Gastroesophageal sphincter (tissue), 4 donors: Measurements from ENCODE around the gene SALL1. TPM values are rescaled to one million over a fixed set of nuclear protein-coding genes. Genes with fewer than 3 reads are reported as not detected.

Experiments
- ATAC-seq: fragments of 150-250 bp; one replicate; pipeline ENCODE4 v1.9.1; 2016; ENCODE audit warnings: mild to moderate bottlenecking, moderate library complexity
- H3K27ac ChIP-seq, 4 donors: fragments of 200-600 bp; sonication (generic) in 3 of 4; 1 replicate in 3 of 4; 2 replicates in 1 of 4; pipeline ENCODE4 v1.5.1; 2016 to 2019
- H3K27me3 ChIP-seq: fragments of 200-600 bp; sonication (generic); one replicate; pipeline ENCODE4 v1.5.1; 2019
- H3K36me3 ChIP-seq, 2 donors: fragments of 200-600 bp; sonication (generic); one replicate each; pipeline ENCODE4 v1.5.1; 2019; ENCODE audit warnings: control low read depth in 1 of 2
- H3K4me1 ChIP-seq, 3 donors: fragments of 200-600 bp; sonication (generic); 1 replicate in 2 of 3; 2 replicates in 1 of 3; pipeline ENCODE4 v1.5.1; 2016 to 2019; ENCODE audit warnings: control low read depth in 2 of 3
- H3K4me3 ChIP-seq, 2 donors: fragments of 200-600 bp; sonication (generic); one replicate each; pipeline ENCODE4 v1.5.1; 2019; ENCODE audit warnings: mild to moderate bottlenecking in 1 of 2, moderate library complexity in 1 of 2
- H3K9me3 ChIP-seq, 3 donors: fragments of 200-600 bp; sonication (generic); one replicate each; pipeline ENCODE4 v1.5.1; 2017 to 2019; ENCODE audit warnings: control low read depth in 2 of 3
- CTCF ChIP-seq, 4 experiments: fragments of 200-600 bp in 2 of 4; fragments of 450-650 bp in 2 of 4; sonication (generic) in 1 of 4; IDR thresholded peaks; one replicate each; pipeline ENCODE4 v1.5.1; 2017 to 2019; ENCODE audit warnings: antibody characterized with exemption in 4 of 4, mild to moderate bottlenecking in 2 of 4, moderate library complexity in 2 of 4
- EP300 ChIP-seq: sonication (generic); formaldehyde crosslinking; IDR thresholded peaks from one replicate; pipeline ENCODE4 v1.6.1; 2017; ENCODE audit warnings: antibody characterized with exemption, mild to moderate bottlenecking
- POLR2A ChIP-seq, 2 donors: fragments of 450-650 bp; IDR thresholded peaks; one replicate each; pipeline ENCODE4 v1.6.1; 2017; ENCODE audit warnings: antibody characterized with exemption in 2 of 2, mild to moderate bottlenecking in 2 of 2, moderate library complexity in 1 of 2
- POLR2AphosphoS5 ChIP-seq: sonication (generic); formaldehyde crosslinking; IDR thresholded peaks from one replicate; pipeline ENCODE4 v1.6.1; 2017; ENCODE audit warnings: antibody characterized with exemption
- WGBS, 2 donors: methylation state at CpG; one replicate each; pipeline ENCODE4 v1.1.5; 2018; ENCODE audit warnings: low coverage in 1 of 2; 5-methylcytosine and 5-hydroxymethylcytosine counted together
- total RNA-seq, 4 donors: library from RNA; depleted of rRNA; stranded (reverse); fragments of >200 nt; gene quantifications; one replicate each; pipeline ENCODE4 v1.1.0, GENCODE V29; 2016

Gene SALL1
- total RNA-seq, 4 donors from 2014 or later, result not detected

GRCh38 chr16:51168755-51169154 lies 17.7 kb upstream of the SALL1 start:
- TF ChIP-seq CTCF (IDR thresholded peaks at IDR 0.05) (no peak), POLR2AphosphoS5 (no peak), POLR2A (IDR thresholded peaks at IDR 0.05) (no peak), EP300 (no peak)
- Histone ChIP-seq H3K9me3 (no peaks in the 10 kb centered on the region), H3K4me1 (no peaks in the 10 kb centered on the region), H3K36me3 (no peaks in the 10 kb centered on the region), H3K27ac (no peak overlapping the region), H3K27me3 (peaks cover 20% of the 10 kb centered on the region), H3K4me3 (no peak overlapping the region)
- WGBS, 2 donors, result 53 to 59% methylated on average over 2 of the region's 2 CpGs
- no peak for ATAC-seq

GRCh38 chr16:51167170-51167895 lies 16.3 kb upstream of the SALL1 start:
- Histone ChIP-seq H3K27ac (no peak overlapping the region), H3K36me3 (no peaks in the 10 kb centered on the region), H3K4me3 (no peak overlapping the region), H3K27me3 (peaks cover 34% of the 10 kb centered on the region), H3K4me1 (no peaks in the 10 kb centered on the region), H3K9me3 (no peaks in the 10 kb centered on the region)
- TF ChIP-seq POLR2A (IDR thresholded peaks at IDR 0.05), result no peak
- no peak for TF ChIP-seq CTCF (IDR thresholded peaks at IDR 0.05)
- TF ChIP-seq POLR2AphosphoS5, result no peak
- TF ChIP-seq EP300, result no peak
- ATAC-seq, result no peak
- WGBS, 2 donors, result 53 to 58% methylated on average over 3 to 9 of the region's 9 CpGs

GRCh38 chr16:51166541-51166940 lies 15.5 kb upstream of the SALL1 start:
- 61 to 76% methylated on average over 3 of the region's 3 CpGs for WGBS, 2 donors

GRCh38 chr16:51166091-51166490 lies 15.0 kb upstream of the SALL1 start:
- Histone ChIP-seq H3K36me3 (no peaks in the 10 kb centered on the region), H3K4me1 (no peaks in the 10 kb centered on the region), H3K4me3 (no peak overlapping the region), H3K9me3 (no peaks in the 10 kb centered on the region), H3K27ac (no peak overlapping the region), H3K27me3 (peaks cover 40% of the 10 kb centered on the region)
- WGBS, 2 donors, result 17 to 57% methylated on average over 1 to 3 of the region's 3 CpGs
- no peak for TF ChIP-seq POLR2A (IDR thresholded peaks at IDR 0.05)
- no peak for TF ChIP-seq POLR2AphosphoS5
- no peak for TF ChIP-seq EP300
- TF ChIP-seq CTCF (IDR thresholded peaks at IDR 0.05), result no peak
- ATAC-seq, result no peak

More at GRCh38 chr16:51166541-51166940, 15.5 kb upstream of the SALL1 start:
- ATAC-seq, result no peak
- Histone ChIP-seq H3K27me3 (peaks cover 39% of the 10 kb centered on the region), H3K4me1 (no peaks in the 10 kb centered on the region), H3K4me3 (no peak overlapping the region), H3K9me3 (no peaks in the 10 kb centered on the region), H3K36me3 (no peaks in the 10 kb centered on the region), H3K27ac (no peak overlapping the region)
- TF ChIP-seq POLR2AphosphoS5 (no peak), CTCF (IDR thresholded peaks at IDR 0.05) (no peak), EP300 (no peak), POLR2A (IDR thresholded peaks at IDR 0.05) (no peak)

GRCh38 chr16:51165043-51165442 lies 14.0 kb upstream of the SALL1 start:
- Histone ChIP-seq H3K4me3 (no peak overlapping the region), H3K4me1 (no peaks in the 10 kb centered on the region), H3K9me3 (no peaks in the 10 kb centered on the region), H3K27ac (no peak overlapping the region), H3K27me3 (peaks cover 44% of the 10 kb centered on the region), H3K36me3 (no peaks in the 10 kb centered on the region)
- 75% methylated on average over 1 of the region's 1 CpG; no CpG with 5 or more reads in 1 of the 2 donors for WGBS, 2 donors
- ATAC-seq, result no peak
- TF ChIP-seq EP300, result no peak
- TF ChIP-seq POLR2AphosphoS5, result no peak
- TF ChIP-seq CTCF (IDR thresholded peaks at IDR 0.05), result no peak
